ENCODE data around the gene DRICH1. TPM values are rescaled to one million over a fixed set of nuclear protein-coding genes. Genes with fewer than 3 reads are reported as not detected.

The DRICH1 gene
- total and polyA plus RNA-seq, 7 donors, result 0.50 to 0.83 TPM; not detected in 5

GRCh38 chr22:23613193-23613972, 18.7 kb downstream of the DRICH1 start:
- WGBS, 2 donors, result 43 to 72% methylated on average over 7 of the region's 7 CpGs
- intact Hi-C loops (cut with DNase I), result no loop called here
- H3K4me1 ChIP-seq, result no peaks in the 10 kb centered on the region
- no peak overlapping the region for H3K4me3 ChIP-seq
- no peak overlapping the region for H3K27ac ChIP-seq
- no peaks in the 10 kb centered on the region for H3K36me3 ChIP-seq
- H3K27me3 ChIP-seq, result no peaks in the 10 kb centered on the region
- TF ChIP-seq EP300 (IDR thresholded peaks at IDR 0.05), result no peak
- no peak for DNase-seq
- H3K9me3 ChIP-seq, result no peaks in the 10 kb centered on the region

GRCh38 chr22:23609983-23610781, 21.9 kb downstream of the DRICH1 start:
- TF ChIP-seq EP300 (IDR thresholded peaks at IDR 0.05), result no peak
- no peak for TF ChIP-seq POLR2AphosphoS5 (IDR thresholded peaks at IDR 0.05)
- TF ChIP-seq POLR2A (IDR thresholded peaks at IDR 0.05), result no peak
- TF ChIP-seq, protein P1, sequence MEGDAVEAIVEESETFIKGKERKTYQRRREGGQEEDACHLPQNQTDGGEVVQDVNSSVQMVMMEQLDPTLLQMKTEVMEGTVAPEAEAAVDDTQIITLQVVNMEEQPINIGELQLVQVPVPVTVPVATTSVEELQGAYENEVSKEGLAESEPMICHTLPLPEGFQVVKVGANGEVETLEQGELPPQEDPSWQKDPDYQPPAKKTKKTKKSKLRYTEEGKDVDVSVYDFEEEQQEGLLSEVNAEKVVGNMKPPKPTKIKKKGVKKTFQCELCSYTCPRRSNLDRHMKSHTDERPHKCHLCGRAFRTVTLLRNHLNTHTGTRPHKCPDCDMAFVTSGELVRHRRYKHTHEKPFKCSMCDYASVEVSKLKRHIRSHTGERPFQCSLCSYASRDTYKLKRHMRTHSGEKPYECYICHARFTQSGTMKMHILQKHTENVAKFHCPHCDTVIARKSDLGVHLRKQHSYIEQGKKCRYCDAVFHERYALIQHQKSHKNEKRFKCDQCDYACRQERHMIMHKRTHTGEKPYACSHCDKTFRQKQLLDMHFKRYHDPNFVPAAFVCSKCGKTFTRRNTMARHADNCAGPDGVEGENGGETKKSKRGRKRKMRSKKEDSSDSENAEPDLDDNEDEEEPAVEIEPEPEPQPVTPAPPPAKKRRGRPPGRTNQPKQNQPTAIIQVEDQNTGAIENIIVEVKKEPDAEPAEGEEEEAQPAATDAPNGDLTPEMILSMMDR (IDR thresholded peaks at IDR 0.05), result no peak
- Histone ChIP-seq H3K27ac (no peak overlapping the region), H3K4me3 (no peak overlapping the region), H3K9me3 (no peaks in the 10 kb centered on the region), H3K36me3 (no peaks in the 10 kb centered on the region), H3K27me3 (no peaks in the 10 kb centered on the region), H3K4me1 (no peaks in the 10 kb centered on the region)
- no peak for DNase-seq
- intact Hi-C loops (cut with DNase I), result no loop called here
- WGBS, 2 donors, result 85 to 91% methylated on average over 12 of the region's 12 CpGs

GRCh38 chr22:23608583-23608982, 23.5 kb downstream of the DRICH1 start:
- H3K4me3 ChIP-seq, result no peak overlapping the region
- TF ChIP-seq POLR2AphosphoS5 (IDR thresholded peaks at IDR 0.05) (no peak), EP300 (IDR thresholded peaks at IDR 0.05) (no peak), POLR2A (IDR thresholded peaks at IDR 0.05) (no peak)
- TF ChIP-seq, protein P1 (IDR thresholded peaks at IDR 0.05), result no peak
- no peak overlapping the region for H3K27ac ChIP-seq
- no peak for DNase-seq
- H3K27me3 ChIP-seq, result no peaks in the 10 kb centered on the region
- no peaks in the 10 kb centered on the region for H3K9me3 ChIP-seq
- intact Hi-C loops (cut with DNase I), result no loop called here
- no peaks in the 10 kb centered on the region for H3K4me1 ChIP-seq
- WGBS, 2 donors, result 69 to 82% methylated on average over 6 of the region's 6 CpGs
- H3K36me3 ChIP-seq, result no peaks in the 10 kb centered on the region

GRCh38 chr22:23606204-23607131, 25.7 kb downstream of the DRICH1 start:
- H3K27ac ChIP-seq, result no peak overlapping the region
- H3K36me3 ChIP-seq, result no peaks in the 10 kb centered on the region
- H3K27me3 ChIP-seq, result no peaks in the 10 kb centered on the region
- no peak overlapping the region for H3K4me3 ChIP-seq
- TF ChIP-seq POLR2A (IDR thresholded peaks at IDR 0.05) (no peak), POLR2AphosphoS5 (IDR thresholded peaks at IDR 0.05) (no peak), EP300 (IDR thresholded peaks at IDR 0.05) (no peak)
- TF ChIP-seq, protein P1 (IDR thresholded peaks at IDR 0.05), result no peak
- H3K4me1 ChIP-seq, result no peaks in the 10 kb centered on the region
- WGBS, 2 donors, result 89 to 93% methylated on average over 20 of the region's 20 CpGs
- H3K9me3 ChIP-seq, result no peaks in the 10 kb centered on the region
- intact Hi-C loops (cut with DNase I), result no loop called here
- DNase-seq, result no peak

All from sigmoid colon (tissue), 7 donors.